Frontal cortex (tissue), 4 donors: ENCODE measurements around the gene HSH2D. TPM values are rescaled to one million over a fixed set of nuclear protein-coding genes. Genes with fewer than 3 reads are reported as not detected.
"Not testable (repeated sequence)": the region's sequence is repeated elsewhere in the genome, so short reads cannot be mapped to it uniquely, and the experiment has no call there.

ENCODE experiments used
- DNase-seq, 2 donors: peaks; one replicate each; pipeline ENCODE4 v3.0.0; 2012; ENCODE audit warnings: low spot score in 2 of 2
- FAIRE-seq: peaks from 2 replicates; lab custom pipeline; 2012; peaks lifted over from hg19 to GRCh38; lab: Jason Lieb, UNC
- total RNA-seq: library from RNA; depleted of rRNA; stranded (reverse); fragments of >200 nt; gene quantifications from one replicate; pipeline ENCODE4 v1.2.3, GENCODE V29; 2014
- donor health status: control.
- donor health status: control.
- donor health status: control.

The HSH2D gene
- total RNA-seq, 1 donor from 2014 or later = under 0.01 TPM

- FAIRE-seq (no peak), DNase-seq (no peak)
Measured at GRCh38 chr19:16148443-16149229, 5.2 kb downstream of the HSH2D start.

DNA sequence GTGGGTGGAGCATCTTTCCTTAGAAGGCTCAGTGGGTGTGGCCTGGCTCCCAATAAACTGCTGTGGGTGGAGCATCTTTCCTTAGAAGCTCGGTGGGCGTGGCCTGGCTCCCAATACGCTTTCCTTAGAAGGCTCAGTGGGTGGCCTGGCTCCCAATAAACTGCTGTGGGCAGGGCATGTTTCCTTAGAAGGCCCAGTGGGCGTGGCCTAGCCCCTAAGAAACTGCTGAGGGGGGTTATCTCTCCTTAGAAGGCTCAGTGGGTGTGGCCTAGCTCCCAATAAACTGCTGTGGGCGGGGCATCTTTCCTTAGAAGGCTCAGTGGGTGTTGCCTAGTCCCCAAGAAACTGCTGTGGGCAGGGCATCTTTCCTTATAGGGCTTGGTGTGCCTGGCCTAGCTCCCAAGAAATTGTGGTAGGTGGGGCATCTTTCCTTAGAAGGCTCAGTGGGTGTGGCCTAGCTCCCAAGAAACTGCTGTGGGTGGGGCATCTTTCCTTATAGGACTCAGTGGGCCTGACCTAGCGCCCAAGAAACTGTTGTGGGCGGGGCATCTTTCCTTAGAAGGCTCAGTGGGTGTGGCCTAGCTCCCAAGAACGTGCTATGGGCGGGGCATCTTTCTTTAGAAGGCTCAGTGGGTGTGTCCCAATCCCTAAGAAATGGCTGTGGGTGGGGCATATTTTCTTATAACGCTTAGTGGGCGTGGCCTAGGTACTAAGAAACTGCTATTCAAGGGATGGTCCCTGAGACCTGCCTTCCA is 10.3 kb downstream of the HSH2D start:
- FAIRE-seq (no peak), DNase-seq (no peak)

- no peak for DNase-seq
- FAIRE-seq = no peak
Measured at GRCh38 chr19:16154557-16154956, 11.1 kb downstream of the HSH2D start.

GRCh38 chr19:16155128-16155527 is 11.6 kb downstream of the HSH2D start:
- DNase-seq = no peak
- FAIRE-seq = no peak

DNA sequence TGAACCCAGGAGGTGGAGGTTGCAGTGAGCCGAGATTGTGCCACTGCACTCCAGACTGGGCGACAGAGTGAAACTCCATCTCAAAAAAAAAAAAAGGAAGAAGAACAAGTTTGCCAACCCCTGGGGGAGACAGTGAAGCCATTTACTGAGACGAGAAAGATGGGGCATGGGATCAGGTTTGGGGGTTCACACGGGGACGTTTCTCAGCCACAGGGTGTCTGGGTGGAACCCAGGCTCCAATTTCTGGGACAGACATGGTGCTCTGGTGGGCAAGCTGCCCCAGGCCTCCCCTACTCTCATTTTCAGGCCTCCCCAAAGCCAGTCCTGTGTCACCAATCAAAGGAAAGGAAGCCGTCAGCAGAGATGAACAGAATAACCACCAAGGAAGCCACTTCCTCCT is 13.4 kb downstream of the HSH2D start:
- no peak for FAIRE-seq
- no peak for DNase-seq

GRCh38 chr19:16157601-16158000 is 14.1 kb downstream of the HSH2D start:
- DNase-seq (no peak), FAIRE-seq (no peak)

- DNase-seq (no peak), FAIRE-seq (no peak)
Measured at GRCh38 chr19:16159655-16160054, 16.2 kb downstream of the HSH2D start.

DNA sequence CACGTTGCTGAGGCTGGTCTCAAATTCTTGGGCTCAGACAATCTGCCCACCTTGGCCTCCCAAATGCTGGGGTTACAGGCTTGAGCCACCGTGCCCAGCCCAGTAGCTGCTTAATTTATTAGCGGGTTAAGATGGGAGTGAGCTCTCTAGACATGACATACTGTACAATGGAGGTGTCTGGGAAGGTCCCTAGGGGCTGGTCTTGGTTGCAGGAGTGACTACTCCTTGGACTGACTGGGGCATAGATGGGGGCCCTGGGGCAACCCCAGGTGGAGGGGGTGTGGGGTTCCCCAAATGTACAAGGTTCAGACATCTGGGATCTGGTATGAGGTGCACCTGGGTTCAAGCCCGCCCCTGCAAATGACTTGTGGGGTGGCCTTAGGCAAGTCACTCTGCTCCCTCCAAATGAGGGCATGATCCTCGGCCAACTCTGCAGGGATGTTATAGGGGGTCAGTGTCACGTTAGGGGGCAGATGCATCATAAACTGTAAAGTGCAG is 17.0 kb downstream of the HSH2D start:
- FAIRE-seq = no peak

DNA sequence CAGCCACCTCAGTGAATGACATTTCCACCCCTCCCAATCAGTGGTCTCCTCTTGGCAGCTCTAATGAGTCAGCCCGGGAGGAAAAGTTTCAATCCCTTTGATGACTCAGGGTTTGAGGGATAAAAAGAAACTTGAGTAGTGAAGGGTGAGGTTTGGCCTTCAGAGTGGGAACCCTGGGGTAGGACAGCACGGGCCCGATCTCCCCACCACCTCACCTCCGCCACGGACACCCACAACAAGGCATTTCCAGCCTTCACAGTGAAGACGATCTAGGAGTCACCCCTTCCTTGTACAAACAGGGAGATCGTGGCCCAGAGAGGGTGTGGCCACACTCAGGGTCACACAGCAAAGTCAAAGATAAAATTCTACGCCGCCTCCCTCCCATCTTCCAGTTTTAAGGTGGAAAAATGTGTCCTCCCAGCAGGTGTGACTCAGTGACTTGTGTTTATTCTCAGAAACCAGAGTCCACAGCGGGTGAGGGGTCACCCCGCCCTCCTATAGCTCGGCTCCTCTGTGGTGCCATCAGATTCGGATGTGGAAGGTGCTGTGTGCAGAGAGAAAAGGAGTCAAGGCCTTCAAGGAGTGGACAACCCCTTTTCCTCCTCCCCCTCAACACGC is 17.6 kb downstream of the HSH2D start:
- FAIRE-seq (no peak), DNase-seq (no peak)

More for the DNA sequence above, 17.0 kb downstream of the HSH2D start:
- DNase-seq = no peak

DNA sequence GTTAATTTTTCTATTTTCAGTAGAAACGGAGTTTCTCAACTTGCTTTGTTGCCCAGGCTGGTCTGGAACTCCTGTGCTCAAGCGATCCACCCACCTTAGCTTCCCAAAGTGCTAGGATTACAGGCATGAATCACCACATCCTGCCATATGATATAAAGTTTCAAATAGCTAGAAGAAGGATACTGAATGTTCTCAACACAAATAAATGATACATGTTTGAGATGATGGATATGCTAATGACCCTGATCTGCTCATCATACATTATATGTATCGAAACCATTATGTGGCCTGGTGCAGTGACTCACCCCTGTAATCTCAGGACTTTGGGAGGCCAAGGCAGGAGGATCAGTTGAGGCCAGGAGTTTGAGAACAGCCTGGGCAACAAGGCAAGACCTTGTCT is 18.4 kb downstream of the HSH2D start:
- no peak for FAIRE-seq
- DNase-seq = no peak

GRCh38 chr19:16164222-16164890 is 20.9 kb downstream of the HSH2D start:
- no peak for DNase-seq
- no peak for FAIRE-seq

- no peak for FAIRE-seq
- DNase-seq = no peak
Measured at GRCh38 chr19:16166417-16166816, 22.9 kb downstream of the HSH2D start.

GRCh38 chr19:16167055-16167454 is 23.6 kb downstream of the HSH2D start:
- DNase-seq = no peak

DNA sequence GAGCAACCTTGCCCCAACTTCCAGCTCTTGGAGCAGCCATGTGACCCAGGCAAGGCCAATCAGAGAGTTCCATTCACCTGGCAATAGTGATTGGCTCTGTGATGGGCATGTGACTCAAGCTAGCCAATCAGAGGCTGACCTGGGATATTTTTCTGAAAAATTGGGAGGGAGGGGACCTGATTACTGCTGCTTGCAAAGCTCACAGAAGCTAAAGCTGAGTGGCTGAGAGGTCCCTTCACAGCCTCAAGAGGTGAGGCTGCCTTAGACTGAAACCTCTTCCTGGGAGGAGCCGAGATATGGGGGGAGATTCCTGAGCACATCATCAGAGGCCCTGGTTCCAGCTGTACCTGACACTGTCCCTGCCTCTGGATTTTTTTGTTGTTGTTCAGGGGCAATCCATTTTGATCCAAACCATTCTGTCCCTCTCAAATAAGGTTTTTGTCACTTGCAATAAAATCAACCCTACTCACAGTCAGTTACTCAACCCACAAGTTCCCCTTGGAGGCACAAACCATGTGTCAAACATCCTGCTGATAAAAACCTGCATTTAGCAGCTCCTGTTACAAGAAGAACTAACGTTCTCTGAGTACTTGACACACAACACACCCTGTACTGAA is 25.1 kb downstream of the HSH2D start:
- DNase-seq (no peak), FAIRE-seq (no peak)

More at GRCh38 chr19:16167055-16167454, 23.6 kb downstream of the HSH2D start:
- FAIRE-seq = no peak

- FAIRE-seq (no peak), DNase-seq (no peak)
Measured at GRCh38 chr19:16170134-16170533, 26.6 kb downstream of the HSH2D start.

- no peak for DNase-seq
- no peak for FAIRE-seq
Measured at GRCh38 chr19:16175954-16176353, 32.5 kb downstream of the HSH2D start.

GRCh38 chr19:16178866-16179265 is 35.4 kb downstream of the HSH2D start:
- FAIRE-seq, DNase-seq: not testable (repeated sequence)

GRCh38 chr19:16180611-16181010 is 37.1 kb downstream of the HSH2D start:
- no peak for FAIRE-seq
- no peak for DNase-seq

DNA sequence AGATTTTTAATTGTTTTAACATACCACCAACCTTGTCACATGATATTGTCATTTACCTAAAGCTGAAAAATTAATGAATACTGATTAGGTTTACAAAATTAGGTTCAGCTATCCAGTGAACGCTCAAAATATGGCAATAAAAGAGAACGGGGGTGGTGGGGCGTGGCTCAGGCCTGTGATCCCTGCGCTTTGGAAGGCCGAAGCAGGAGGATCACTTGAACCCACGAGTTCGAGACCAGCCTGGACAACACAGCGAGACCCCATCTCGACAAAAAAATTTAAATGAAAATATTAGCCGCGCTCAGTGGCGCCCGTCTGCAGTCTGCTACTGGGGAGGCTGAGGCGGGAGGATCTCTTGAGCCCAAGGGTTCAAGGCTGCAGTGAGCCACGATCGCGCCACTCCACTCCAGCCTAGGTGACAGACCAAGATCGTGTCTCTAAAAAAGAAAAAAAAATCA is 41.2 kb downstream of the HSH2D start:
- no peak for FAIRE-seq
- no peak for DNase-seq
